Neural cell (in vitro differentiated cells): ENCODE results near the gene PRKCE. TPM values are rescaled to one million over a fixed set of nuclear protein-coding genes. Genes with fewer than 3 reads are reported as not detected.

Experiments
- H2AFZ ChIP-seq: fragments of 200-600, 300-800 bp; sonication (generic), shearing (Covaris generic); 2 replicates; pipeline ENCODE4 v1.6.0; 2014; ENCODE audit warnings: low read depth, mild to moderate bottlenecking, antibody characterized with exemption, low read length, moderate library complexity
- H3F3A ChIP-seq: fragments of 200-600 bp; shearing (Covaris generic); 2 replicates; pipeline ENCODE4 v1.6.1; 2016; ENCODE audit warnings: mild to moderate bottlenecking, moderate library complexity, mixed read lengths, antibody characterized with exemption, low read length; ENCODE audit not compliant: insufficient read depth, poor library complexity, severe bottlenecking
- H3K27ac ChIP-seq: fragments of 200-600, 300-800 bp; sonication (generic), shearing (Covaris generic); 2 replicates; pipeline ENCODE4 v1.5.1; 2014; ENCODE audit warnings: mild to moderate bottlenecking, low read length, moderate library complexity
- H3K27me3 ChIP-seq: fragments of 300-800, 200-600 bp; sonication (generic), shearing (Covaris generic); 2 replicates; pipeline ENCODE4 v1.6.0; 2014; ENCODE audit warnings: mild to moderate bottlenecking, low read depth, low read length, moderate library complexity; ENCODE audit not compliant: insufficient read depth
- H3K36me3 ChIP-seq: fragments of 300-800, 200-600 bp; sonication (generic), shearing (Covaris generic); 2 replicates; pipeline ENCODE4 v1.5.1; 2014; ENCODE audit warnings: mild to moderate bottlenecking, antibody characterized with exemption, low read length, moderate library complexity; ENCODE audit not compliant: insufficient read depth
- H3K4me2 ChIP-seq: fragments of 300-800, 200-600 bp; sonication (generic), shearing (Covaris generic); 2 replicates; pipeline ENCODE4 v1.6.0; 2014; ENCODE audit warnings: mild to moderate bottlenecking, low read length
- H3K4me3 ChIP-seq: fragments of 300-800, 200-600 bp; sonication (generic), shearing (Covaris generic); 2 replicates; pipeline ENCODE4 v1.5.1; 2014; ENCODE audit warnings: mild to moderate bottlenecking, low read length, moderate library complexity
- H3K79me2 ChIP-seq: fragments of 200-600 bp; shearing (Covaris generic); replicated peaks from 2 replicates; pipeline ENCODE4 v1.6.0; 2014; ENCODE audit warnings: mild to moderate bottlenecking, low read length, moderate library complexity; ENCODE audit not compliant: insufficient read depth
- H3K9ac ChIP-seq: fragments of 300-800, 200-600 bp; sonication (generic), shearing (Covaris generic); 2 replicates; pipeline ENCODE4 v1.6.1; 2016; ENCODE audit warnings: mild to moderate bottlenecking, low read length, mixed read lengths
- H3K9me2 ChIP-seq: fragments of 200-600 bp; shearing (Covaris generic); 2 replicates; pipeline ENCODE4 v1.6.1; 2016; ENCODE audit warnings: mild to moderate bottlenecking, low read length, mixed read lengths; ENCODE audit not compliant: insufficient read depth
- H3K9me3 ChIP-seq: fragments of 200-600, 300-800 bp; sonication (generic), shearing (Covaris generic); 2 replicates; pipeline ENCODE4 v1.6.1; 2016; ENCODE audit warnings: mild to moderate bottlenecking, mixed run types, low read length, moderate library complexity, mixed read lengths
- H4K20me1 ChIP-seq: fragments of 200-600 bp; shearing (Covaris generic); 2 replicates; pipeline ENCODE4 v1.6.1; 2016; ENCODE audit warnings: mild to moderate bottlenecking, mixed run types; ENCODE audit not compliant: insufficient read depth
- CTCF ChIP-seq: fragments of 450-650 bp; IDR thresholded peaks from 2 replicates; pipeline ENCODE4 v1.5.1; 2014; ENCODE audit warnings: antibody characterized with exemption, mild to moderate bottlenecking, moderate library complexity; ENCODE audit not compliant: poor library complexity, severe bottlenecking
- EP300 ChIP-seq: fragments of 450-650 bp; conservative IDR thresholded peaks from 2 replicates; pipeline ENCODE4 v1.6.1; 2014; ENCODE audit warnings: antibody characterized with exemption, mild to moderate bottlenecking, moderate library complexity; ENCODE audit not compliant: poor library complexity, severe bottlenecking
- EZH2 ChIP-seq: fragments of 200-600, 300-800 bp; shearing (Covaris generic), sonication (generic); IDR thresholded peaks from 2 replicates; pipeline ENCODE4 v1.6.1; 2014; ENCODE audit warnings: antibody characterized with exemption, low read length, borderline replicate concordance, mild to moderate bottlenecking; ENCODE audit not compliant: insufficient read depth, poor library complexity, severe bottlenecking
- MXI1 ChIP-seq: fragments of 450-650 bp; conservative IDR thresholded peaks from 2 replicates; pipeline ENCODE4 v1.6.1; 2014; ENCODE audit warnings: antibody characterized with exemption, mild to moderate bottlenecking; ENCODE audit not compliant: poor library complexity, severe bottlenecking
- POLR2AphosphoS5 ChIP-seq: IDR thresholded peaks from 2 replicates; pipeline ENCODE4 v1.6.1; 2012
- RAD21 ChIP-seq: fragments of 450-650 bp; conservative IDR thresholded peaks from 2 replicates; pipeline ENCODE4 v1.6.1; 2014; ENCODE audit warnings: antibody characterized with exemption, mild to moderate bottlenecking, moderate library complexity
- SMC3 ChIP-seq: fragments of 450-650 bp; conservative IDR thresholded peaks from 2 replicates; pipeline ENCODE4 v1.6.1; 2014; ENCODE audit warnings: antibody characterized with exemption, mild to moderate bottlenecking, moderate library complexity; ENCODE audit not compliant: poor library complexity
- TAF1 ChIP-seq: IDR thresholded peaks from 2 replicates; pipeline ENCODE4 v1.6.1; 2012; ENCODE audit warnings: low read depth
- polyA plus RNA-seq: library from polyadenylated mRNA; depleted of rRNA; stranded (reverse); fragments of >200 nt; gene quantifications from 2 replicates; pipeline ENCODE4 v1.2.3, GENCODE V29; 2014
- TF ChIP-seq, protein P1 (sequence below): IDR thresholded peaks from 2 replicates; pipeline ENCODE4 v1.6.1; 2012; ENCODE audit warnings: borderline replicate concordance

PRKCE gene
- polyA plus RNA-seq, 1 donor from 2014 or later = 5.4 TPM

DNA sequence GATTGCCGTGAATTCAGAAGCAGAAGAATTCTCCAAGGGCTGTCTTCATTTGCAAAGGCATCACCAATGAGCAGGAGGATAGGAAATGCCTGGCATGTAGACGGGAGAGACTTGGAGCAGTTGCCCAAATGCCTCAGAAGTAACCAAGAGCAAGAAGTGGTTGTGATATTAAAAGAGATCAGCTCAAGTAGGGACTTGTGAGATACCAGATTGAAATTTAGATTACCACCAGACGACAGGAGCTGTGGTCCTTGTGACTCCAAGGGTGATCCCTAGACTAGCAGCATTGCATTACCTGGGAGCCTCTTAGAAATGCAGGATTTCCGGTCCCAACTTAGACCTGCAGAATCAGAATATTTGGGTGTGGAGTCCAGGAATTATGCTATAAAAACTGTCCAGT, 417.2 kb downstream of the PRKCE start:
- Histone ChIP-seq H3K27me3 (no peaks in the 10 kb centered on the region), H3K9me2 (no peaks in the 10 kb centered on the region), H3K4me2 (no peak overlapping the region), H3F3A (no peaks in the 10 kb centered on the region), H4K20me1 (no peaks in the 10 kb centered on the region), H2AFZ (no peak overlapping the region), H3K9me3 (no peaks in the 10 kb centered on the region), H3K27ac (no peak overlapping the region), H3K4me3 (no peak overlapping the region), H3K79me2 (no peaks in the 10 kb centered on the region), H3K9ac (no peak overlapping the region), H3K36me3 (no peaks in the 10 kb centered on the region)
- TF ChIP-seq, protein P1, sequence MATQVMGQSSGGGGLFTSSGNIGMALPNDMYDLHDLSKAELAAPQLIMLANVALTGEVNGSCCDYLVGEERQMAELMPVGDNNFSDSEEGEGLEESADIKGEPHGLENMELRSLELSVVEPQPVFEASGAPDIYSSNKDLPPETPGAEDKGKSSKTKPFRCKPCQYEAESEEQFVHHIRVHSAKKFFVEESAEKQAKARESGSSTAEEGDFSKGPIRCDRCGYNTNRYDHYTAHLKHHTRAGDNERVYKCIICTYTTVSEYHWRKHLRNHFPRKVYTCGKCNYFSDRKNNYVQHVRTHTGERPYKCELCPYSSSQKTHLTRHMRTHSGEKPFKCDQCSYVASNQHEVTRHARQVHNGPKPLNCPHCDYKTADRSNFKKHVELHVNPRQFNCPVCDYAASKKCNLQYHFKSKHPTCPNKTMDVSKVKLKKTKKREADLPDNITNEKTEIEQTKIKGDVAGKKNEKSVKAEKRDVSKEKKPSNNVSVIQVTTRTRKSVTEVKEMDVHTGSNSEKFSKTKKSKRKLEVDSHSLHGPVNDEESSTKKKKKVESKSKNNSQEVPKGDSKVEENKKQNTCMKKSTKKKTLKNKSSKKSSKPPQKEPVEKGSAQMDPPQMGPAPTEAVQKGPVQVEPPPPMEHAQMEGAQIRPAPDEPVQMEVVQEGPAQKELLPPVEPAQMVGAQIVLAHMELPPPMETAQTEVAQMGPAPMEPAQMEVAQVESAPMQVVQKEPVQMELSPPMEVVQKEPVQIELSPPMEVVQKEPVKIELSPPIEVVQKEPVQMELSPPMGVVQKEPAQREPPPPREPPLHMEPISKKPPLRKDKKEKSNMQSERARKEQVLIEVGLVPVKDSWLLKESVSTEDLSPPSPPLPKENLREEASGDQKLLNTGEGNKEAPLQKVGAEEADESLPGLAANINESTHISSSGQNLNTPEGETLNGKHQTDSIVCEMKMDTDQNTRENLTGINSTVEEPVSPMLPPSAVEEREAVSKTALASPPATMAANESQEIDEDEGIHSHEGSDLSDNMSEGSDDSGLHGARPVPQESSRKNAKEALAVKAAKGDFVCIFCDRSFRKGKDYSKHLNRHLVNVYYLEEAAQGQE = no peak

- no peak for TF ChIP-seq RAD21
- TF ChIP-seq EP300 = no peak
- no peak for TF ChIP-seq MXI1
- no peak for TF ChIP-seq EZH2
- TF ChIP-seq SMC3 = no peak
- no peak for TF ChIP-seq TAF1
- TF ChIP-seq POLR2AphosphoS5 = no peak
- no peak for TF ChIP-seq CTCF
- TF ChIP-seq, protein P1 = no peak
- Histone ChIP-seq H3K9ac (no peak overlapping the region), H3K9me3 (no peaks in the 10 kb centered on the region), H3K27me3 (no peaks in the 10 kb centered on the region), H3F3A (no peaks in the 10 kb centered on the region), H3K9me2 (no peaks in the 10 kb centered on the region), H3K36me3 (no peaks in the 10 kb centered on the region), H2AFZ (no peak overlapping the region), H3K79me2 (no peaks in the 10 kb centered on the region), H4K20me1 (no peaks in the 10 kb centered on the region), H3K27ac (no peak overlapping the region), H3K4me3 (no peak overlapping the region), H3K4me2 (no peak overlapping the region)
Observed at GRCh38 chr2:46071074-46071473, 419.6 kb downstream of the PRKCE start.
